ENCODE measurements around the gene SCUBE1.

The SCUBE1 gene

GRCh38 chr22:43308836-43309235 lies 34.3 kb downstream of the SCUBE1 start:
- H3K27me3 ChIP-seq (ENCODE audit: control insufficient read depth, insufficient read depth, low read length), result no peaks in the 10 kb centered on the region
- H3K36me3 ChIP-seq (ENCODE audit: control insufficient read depth, insufficient read depth, low read length), result no peaks in the 10 kb centered on the region
- H3K79me2 ChIP-seq, result no peaks in the 10 kb centered on the region
- H3K4me2 ChIP-seq (ENCODE audit: low read length), result no peak overlapping the region
- H2AFZ ChIP-seq, result no peak overlapping the region
- no peak overlapping the region for H3K27ac ChIP-seq
- no peak for TF ChIP-seq CTCF (IDR thresholded peaks at IDR 0.05)
- no peaks in the 10 kb centered on the region for H3K9me3 ChIP-seq (ENCODE audit: control insufficient read depth, low read length)
- H3K4me3 ChIP-seq (ENCODE audit: low read depth, low read length), result no peak overlapping the region
- H3K9ac ChIP-seq, result no peak overlapping the region
- no peaks in the 10 kb centered on the region for H3K4me1 ChIP-seq

GRCh38 chr22:43308060-43308830 lies 34.9 kb downstream of the SCUBE1 start:
- H3K4me2 ChIP-seq (ENCODE audit: low read length), result no peak overlapping the region
- no peaks in the 10 kb centered on the region for H3K4me1 ChIP-seq
- H2AFZ ChIP-seq, result no peak overlapping the region
- H3K36me3 ChIP-seq (ENCODE audit: control insufficient read depth, insufficient read depth, low read length), result no peaks in the 10 kb centered on the region
- H3K27ac ChIP-seq, result no peak overlapping the region
- no peak overlapping the region for H3K4me3 ChIP-seq (ENCODE audit: low read depth, low read length)
- no peak overlapping the region for H3K9ac ChIP-seq
- TF ChIP-seq CTCF (IDR thresholded peaks at IDR 0.05), result no peak
- H3K9me3 ChIP-seq (ENCODE audit: control insufficient read depth, low read length), result no peaks in the 10 kb centered on the region
- no peaks in the 10 kb centered on the region for H3K79me2 ChIP-seq
- no peaks in the 10 kb centered on the region for H3K27me3 ChIP-seq (ENCODE audit: control insufficient read depth, insufficient read depth, low read length)

- Histone ChIP-seq H3K27ac (no peak overlapping the region), H3K36me3 (ENCODE audit: control insufficient read depth, insufficient read depth, low read length) (no peaks in the 10 kb centered on the region), H3K27me3 (ENCODE audit: control insufficient read depth, insufficient read depth, low read length) (no peaks in the 10 kb centered on the region), H3K4me3 (ENCODE audit: low read depth, low read length) (no peak overlapping the region), H2AFZ (no peak overlapping the region), H3K4me1 (no peaks in the 10 kb centered on the region), H3K4me2 (ENCODE audit: low read length) (no peak overlapping the region), H3K9me3 (ENCODE audit: control insufficient read depth, low read length) (no peaks in the 10 kb centered on the region), H3K79me2 (no peaks in the 10 kb centered on the region), H3K9ac (no peak overlapping the region)
- TF ChIP-seq CTCF (IDR thresholded peaks at IDR 0.05), result no peak
Observed at GRCh38 chr22:43305806-43306205, 37.4 kb downstream of the SCUBE1 start.

GRCh38 chr22:43304831-43305590 lies 38.2 kb downstream of the SCUBE1 start:
- H3K79me2 ChIP-seq, result no peaks in the 10 kb centered on the region
- H3K4me2 ChIP-seq (ENCODE audit: low read length), result no peak overlapping the region
- no peaks in the 10 kb centered on the region for H3K27me3 ChIP-seq (ENCODE audit: control insufficient read depth, insufficient read depth, low read length)
- no peak overlapping the region for H3K9ac ChIP-seq
- H3K9me3 ChIP-seq (ENCODE audit: control insufficient read depth, low read length), result no peaks in the 10 kb centered on the region
- H2AFZ ChIP-seq, result no peak overlapping the region
- TF ChIP-seq CTCF (IDR thresholded peaks at IDR 0.05), result no peak
- no peak overlapping the region for H3K27ac ChIP-seq
- H3K4me1 ChIP-seq, result no peaks in the 10 kb centered on the region
- H3K4me3 ChIP-seq (ENCODE audit: low read depth, low read length), result no peak overlapping the region
- no peaks in the 10 kb centered on the region for H3K36me3 ChIP-seq (ENCODE audit: control insufficient read depth, insufficient read depth, low read length)
